ENCODE data around the gene GPATCH2L. TPM values are rescaled to one million over a fixed set of nuclear protein-coding genes. Genes with fewer than 3 reads are reported as not detected.

GPATCH2L gene
- polyA plus RNA-seq, 1 experiment, result 23.6 TPM

GRCh38 chr14:76121089-76121748, 30.5 kb upstream of the GPATCH2L start:
- peaks cover 1% of the 10 kb centered on the region for H3K27me3 ChIP-seq (ENCODE audit: control insufficient read depth, insufficient read depth, low read length)
- no peaks in the 10 kb centered on the region for H3K36me3 ChIP-seq (ENCODE audit: control insufficient read depth, insufficient read depth, low read length)
- TF ChIP-seq CTCF (IDR thresholded peaks at IDR 0.05; ENCODE audit: insufficient read depth, low read depth, low read length), result no peak
- no peak overlapping the region for H3K4me3 ChIP-seq (ENCODE audit: low read depth, low read length)
- ChIA-PET POLR2A (no interaction called here), CTCF (interaction anchor here (1.4 kb wide), 1 partner anchor 14 kb away, joined by 3 read pairs; no protein-coding TSS in a partner anchor)
- DNase-seq (ENCODE audit: low read depth), result no peak

GRCh38 chr14:76123426-76124225, 28.1 kb upstream of the GPATCH2L start:
- POLR2A ChIA-PET, result no interaction called here
- Histone ChIP-seq H3K4me3 (ENCODE audit: low read depth, low read length) (no peak overlapping the region), H3K36me3 (ENCODE audit: control insufficient read depth, insufficient read depth, low read length) (no peaks in the 10 kb centered on the region), H3K27me3 (ENCODE audit: control insufficient read depth, insufficient read depth, low read length) (no peaks in the 10 kb centered on the region)
- DNase-seq (ENCODE audit: low read depth), result no peak
- CTCF ChIA-PET, result interaction anchor here (0.7 to 1.2 kb wide), 2 partner anchors 8 to 10 kb away, joined by 3 to 5 read pairs; no protein-coding TSS in a partner anchor
- no peak for TF ChIP-seq CTCF (IDR thresholded peaks at IDR 0.05; ENCODE audit: insufficient read depth, low read depth, low read length)

GRCh38 chr14:76125511-76125910, 26.2 kb upstream of the GPATCH2L start:
- DNase-seq (ENCODE audit: low read depth), result no peak

GRCh38 chr14:76126076-76126475, 25.6 kb upstream of the GPATCH2L start:
- POLR2A ChIA-PET, result no interaction called here
- TF ChIP-seq CTCF (IDR thresholded peaks at IDR 0.05; ENCODE audit: insufficient read depth, low read depth, low read length), result no peak
- DNase-seq (ENCODE audit: low read depth), result no peak
- H3K36me3 ChIP-seq (ENCODE audit: control insufficient read depth, insufficient read depth, low read length), result no peaks in the 10 kb centered on the region
- no peaks in the 10 kb centered on the region for H3K27me3 ChIP-seq (ENCODE audit: control insufficient read depth, insufficient read depth, low read length)
- no peak overlapping the region for H3K4me3 ChIP-seq (ENCODE audit: low read depth, low read length)
- CTCF ChIA-PET, result no interaction called here

More at GRCh38 chr14:76125511-76125910, 26.2 kb upstream of the GPATCH2L start:
- CTCF ChIA-PET, result no interaction called here
- POLR2A ChIA-PET, result no interaction called here
- Histone ChIP-seq H3K36me3 (ENCODE audit: control insufficient read depth, insufficient read depth, low read length) (no peaks in the 10 kb centered on the region), H3K4me3 (ENCODE audit: low read depth, low read length) (no peak overlapping the region), H3K27me3 (ENCODE audit: control insufficient read depth, insufficient read depth, low read length) (no peaks in the 10 kb centered on the region)
- TF ChIP-seq CTCF (IDR thresholded peaks at IDR 0.05; ENCODE audit: insufficient read depth, low read depth, low read length), result no peak

- Histone ChIP-seq H3K27me3 (ENCODE audit: control insufficient read depth, insufficient read depth, low read length) (peaks cover 5% of the 10 kb centered on the region), H3K4me3 (ENCODE audit: low read depth, low read length) (no peak overlapping the region), H3K36me3 (ENCODE audit: control insufficient read depth, insufficient read depth, low read length) (no peaks in the 10 kb centered on the region)
- no peak for DNase-seq (ENCODE audit: low read depth)
- no peak for TF ChIP-seq CTCF (IDR thresholded peaks at IDR 0.05; ENCODE audit: insufficient read depth, low read depth, low read length)
- ChIA-PET CTCF (no interaction called here), POLR2A (no interaction called here)
These were observed 21.7 kb upstream of the GPATCH2L start for GRCh38 chr14:76129851-76130576.
